Endothelial cell of hepatic sinusoid (primary cell): ENCODE results near the gene ALG6.

Source experiments
- in situ Hi-C: cut with HindIII; loops from 2 replicates; pipeline ENCODE4 v1.10.0; 2017; ENCODE audit warnings: low sequenced_read_pairs

Gene ALG6

DNA sequence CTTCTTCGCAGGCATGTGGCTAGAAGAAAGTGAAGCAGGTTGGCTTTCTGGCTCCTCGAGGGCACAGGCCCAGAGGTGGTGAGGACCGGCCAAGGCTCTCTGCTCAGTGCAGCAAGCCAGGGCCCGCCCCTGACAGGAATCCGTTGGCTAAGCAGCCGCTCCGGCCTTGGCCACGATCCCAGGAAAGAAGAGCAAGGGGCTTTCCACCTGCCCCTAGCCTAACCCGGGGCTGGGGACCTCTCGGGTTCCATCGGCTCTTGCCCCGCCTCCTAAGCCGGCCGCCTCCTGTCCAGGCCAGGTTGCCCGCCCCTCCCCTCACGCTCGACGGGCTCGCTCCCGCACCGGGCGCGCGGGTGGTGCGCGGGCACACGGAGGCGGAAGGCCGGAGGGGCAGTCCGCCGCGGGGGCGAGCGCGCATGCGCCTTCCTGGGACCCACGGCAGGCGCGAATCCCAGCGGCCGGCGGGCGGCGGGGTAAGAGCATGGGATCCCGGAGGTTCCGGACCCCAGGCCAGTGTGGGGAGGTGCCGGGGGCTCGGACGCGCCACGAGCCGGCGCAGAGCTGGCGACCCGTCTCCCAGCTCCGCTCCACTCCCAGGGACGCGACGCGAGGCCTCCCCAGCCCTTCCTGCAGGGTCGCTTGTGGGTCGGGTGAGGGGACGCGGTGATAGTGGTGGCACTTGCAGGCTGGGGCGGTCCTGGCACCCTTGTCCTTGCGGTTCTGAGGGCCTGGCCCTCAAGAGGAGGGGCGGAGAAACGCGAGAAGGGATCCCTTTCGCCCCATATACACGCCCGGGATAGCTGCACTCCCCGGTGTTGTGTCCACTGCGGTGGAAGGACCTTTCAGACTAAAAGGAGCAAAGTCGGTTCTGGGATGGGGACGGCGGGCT is at the start of gene ALG6:
ALG6 (plus strand) TSS at position 413 of the 889 bp plus-strand sequence. CDS start 3,351 bp downstream, outside the sequence.
- in situ Hi-C loops, result no loop called here

DNA sequence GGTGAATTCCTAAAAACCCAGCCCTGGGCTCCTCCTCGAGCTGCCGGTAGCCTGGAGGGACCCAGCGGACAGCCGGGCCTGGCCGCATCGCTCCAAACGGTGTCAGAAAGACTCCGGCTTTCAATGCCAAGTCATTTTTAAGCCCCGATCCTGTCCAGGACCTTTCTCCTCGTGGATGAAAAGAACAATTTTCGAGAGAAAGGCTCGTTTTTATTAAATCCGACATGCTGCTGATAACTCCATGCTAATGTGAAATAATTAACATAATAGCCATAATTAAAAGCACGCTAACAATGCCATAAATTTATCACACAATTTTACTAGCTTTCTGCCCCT is 49.6 kb upstream of the ALG6 start:
- in situ Hi-C loops, result no loop called here

DNA sequence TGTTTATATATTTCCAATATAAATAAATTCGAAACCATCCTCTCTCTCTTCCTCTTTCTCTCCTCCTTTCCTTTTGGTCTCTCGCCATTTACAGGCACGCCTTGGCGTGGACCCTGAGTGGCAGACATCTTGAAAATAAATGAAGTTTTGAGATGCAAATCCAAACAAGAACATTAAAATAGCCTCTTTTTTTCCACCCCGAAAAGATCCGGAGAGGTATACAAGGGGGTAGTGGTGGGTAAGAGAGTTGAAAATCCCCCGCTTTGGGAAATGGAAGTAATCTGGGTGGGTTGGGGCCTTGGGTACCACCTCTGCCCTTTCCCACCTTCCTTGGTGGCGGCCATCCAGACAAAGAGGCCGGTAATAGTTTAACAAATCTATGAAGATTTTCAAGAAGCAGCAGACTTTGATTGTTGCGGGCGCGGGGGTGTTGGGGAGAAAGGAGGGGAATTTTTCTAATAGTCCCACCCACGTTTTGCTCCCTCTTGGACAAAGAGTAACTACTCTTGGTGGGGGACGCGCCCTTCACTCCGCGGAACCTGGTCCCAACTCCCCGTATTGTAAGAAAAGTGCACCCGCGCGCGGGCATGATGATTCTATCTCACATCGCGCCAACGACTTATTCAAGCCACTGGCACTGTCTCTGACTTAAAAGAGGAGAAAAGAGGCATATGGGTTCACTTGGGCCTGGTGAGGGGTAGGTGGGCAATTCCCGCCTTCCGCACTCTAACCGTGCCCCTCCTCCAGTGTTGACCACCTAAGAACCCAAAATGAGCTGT is 49.0 kb upstream of the ALG6 start:
- in situ Hi-C loops, result no loop called here

DNA sequence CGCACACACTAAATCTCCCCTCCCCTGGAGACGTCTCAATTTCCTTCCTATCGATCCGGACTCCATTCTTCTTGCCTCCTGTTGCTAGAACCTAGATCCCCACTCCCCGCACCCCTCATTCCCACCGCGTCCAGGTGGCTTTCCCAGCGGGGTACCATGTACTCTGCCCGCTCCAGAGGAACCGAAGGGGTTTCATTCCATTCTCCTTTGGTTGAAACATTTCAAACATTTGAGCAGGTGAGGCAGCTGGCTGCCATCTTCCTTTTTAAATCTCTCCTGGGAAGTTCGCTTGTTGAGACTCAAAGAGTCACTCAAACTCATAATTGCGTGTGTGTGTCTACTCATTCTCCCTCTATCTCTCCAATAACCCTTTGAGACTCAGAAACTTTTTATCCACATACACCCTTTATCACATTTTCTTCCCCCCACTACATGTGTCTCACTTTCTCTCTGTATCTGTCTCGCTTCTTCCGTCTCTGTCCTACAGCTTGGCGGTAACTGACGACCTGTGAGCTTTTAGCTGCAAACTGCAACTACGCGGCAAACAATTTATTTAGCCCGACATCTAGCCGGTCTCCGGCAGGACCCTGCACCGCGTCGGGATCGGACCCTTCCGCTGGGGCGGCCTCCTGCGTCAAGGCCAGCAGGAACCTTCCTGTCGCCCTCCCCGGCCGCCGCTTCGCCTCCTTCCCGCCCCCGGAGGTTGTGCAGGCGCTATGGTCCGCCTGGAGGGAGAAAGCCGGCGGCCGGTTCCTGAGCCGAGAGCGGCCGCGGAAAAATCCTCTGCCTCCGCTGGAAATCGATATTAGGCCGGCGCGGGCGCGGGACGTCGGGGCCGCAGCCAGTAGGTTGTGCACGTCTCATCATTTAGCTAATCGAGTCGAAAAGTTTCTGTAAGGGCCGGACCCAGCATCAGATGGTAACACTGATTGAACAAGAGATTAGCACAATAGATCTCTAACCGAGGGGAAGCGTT is 48.1 kb upstream of the ALG6 start:
- in situ Hi-C loops, result no loop called here

DNA sequence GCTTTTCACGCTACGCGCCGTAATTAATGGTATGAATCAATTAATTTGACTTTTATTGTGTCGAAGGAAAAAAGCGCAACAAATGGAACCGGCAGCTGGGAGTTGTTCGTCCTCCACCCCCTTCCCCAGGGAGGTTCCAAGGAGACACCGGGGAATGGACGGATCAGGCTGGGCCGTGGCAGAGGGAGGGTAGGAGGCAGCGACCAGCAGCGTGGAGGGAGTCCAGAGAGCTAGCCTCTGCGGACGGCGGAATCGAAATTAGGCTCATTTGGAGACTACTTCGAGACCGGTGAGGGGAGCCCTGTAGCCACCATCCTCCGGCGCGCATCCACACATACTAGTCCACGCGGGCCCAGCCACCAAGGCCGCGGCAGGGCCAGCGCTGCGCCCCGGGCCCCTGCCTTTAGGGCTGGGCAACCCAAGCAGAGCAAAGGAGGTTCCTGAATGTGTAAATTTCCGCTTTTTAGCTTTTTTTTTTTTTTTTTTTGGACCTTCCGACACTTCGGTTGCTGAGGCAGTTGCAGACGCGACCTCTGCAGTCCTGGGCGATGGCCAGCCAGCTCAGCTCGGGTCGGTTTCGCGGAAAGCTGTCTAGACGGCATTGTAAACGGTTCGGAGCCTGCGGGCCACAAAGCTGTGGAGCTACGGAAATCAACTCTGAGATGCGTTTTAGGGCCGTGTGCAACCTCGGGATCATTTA is 47.3 kb upstream of the ALG6 start:
- in situ Hi-C loops, result no loop called here

DNA sequence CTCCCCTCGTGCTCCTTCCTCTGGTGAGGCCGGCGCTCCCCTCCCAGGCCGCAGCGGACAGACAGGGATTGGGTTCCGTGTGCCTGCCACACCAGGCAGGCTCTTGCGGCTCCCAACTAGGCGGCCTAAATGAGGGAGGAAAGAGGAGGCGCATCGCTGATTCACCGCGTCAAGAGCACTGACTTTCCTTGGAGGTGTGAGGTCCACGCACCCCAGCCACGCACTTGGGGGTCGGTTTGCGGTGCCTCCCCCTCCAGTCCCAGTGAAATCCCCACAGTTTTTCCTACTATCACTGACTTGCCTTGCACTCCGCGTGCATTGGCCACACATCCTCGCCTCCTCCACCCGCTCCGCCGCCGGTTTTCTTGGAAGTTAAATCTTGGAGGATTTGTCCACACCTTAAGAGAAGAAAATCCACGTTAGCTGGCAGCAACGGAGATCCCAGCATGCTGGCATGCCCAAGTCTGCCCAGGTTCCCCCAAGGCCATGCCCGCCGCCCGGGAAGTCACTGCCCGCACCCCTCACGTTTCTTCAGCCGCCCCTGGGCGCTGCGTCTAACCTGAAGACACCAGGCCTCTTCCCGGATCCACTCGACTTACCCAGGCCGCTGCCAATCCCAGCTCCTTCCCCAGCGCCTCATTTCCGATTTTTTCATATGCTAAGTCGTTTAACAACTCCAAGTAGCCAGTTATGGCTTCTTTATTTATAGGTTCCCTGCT is 46.2 kb upstream of the ALG6 start:
- in situ Hi-C loops, result no loop called here

DNA sequence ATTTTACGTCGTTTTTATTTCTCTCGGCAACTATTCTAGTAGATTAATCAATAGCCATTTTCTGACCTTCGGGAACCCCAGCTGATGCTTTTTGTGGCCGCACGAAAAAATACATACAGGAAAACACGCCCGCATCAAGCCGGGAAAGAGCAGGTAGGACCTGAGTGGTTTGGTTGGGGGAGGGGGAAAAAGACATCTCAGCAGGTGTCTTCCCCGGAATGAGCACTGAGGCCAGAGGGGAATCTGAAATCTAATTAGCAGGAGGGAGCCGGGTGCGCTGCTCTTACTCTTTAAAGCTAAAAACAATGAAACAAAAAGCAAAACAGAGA is 45.7 kb upstream of the ALG6 start:
- in situ Hi-C loops, result no loop called here

DNA sequence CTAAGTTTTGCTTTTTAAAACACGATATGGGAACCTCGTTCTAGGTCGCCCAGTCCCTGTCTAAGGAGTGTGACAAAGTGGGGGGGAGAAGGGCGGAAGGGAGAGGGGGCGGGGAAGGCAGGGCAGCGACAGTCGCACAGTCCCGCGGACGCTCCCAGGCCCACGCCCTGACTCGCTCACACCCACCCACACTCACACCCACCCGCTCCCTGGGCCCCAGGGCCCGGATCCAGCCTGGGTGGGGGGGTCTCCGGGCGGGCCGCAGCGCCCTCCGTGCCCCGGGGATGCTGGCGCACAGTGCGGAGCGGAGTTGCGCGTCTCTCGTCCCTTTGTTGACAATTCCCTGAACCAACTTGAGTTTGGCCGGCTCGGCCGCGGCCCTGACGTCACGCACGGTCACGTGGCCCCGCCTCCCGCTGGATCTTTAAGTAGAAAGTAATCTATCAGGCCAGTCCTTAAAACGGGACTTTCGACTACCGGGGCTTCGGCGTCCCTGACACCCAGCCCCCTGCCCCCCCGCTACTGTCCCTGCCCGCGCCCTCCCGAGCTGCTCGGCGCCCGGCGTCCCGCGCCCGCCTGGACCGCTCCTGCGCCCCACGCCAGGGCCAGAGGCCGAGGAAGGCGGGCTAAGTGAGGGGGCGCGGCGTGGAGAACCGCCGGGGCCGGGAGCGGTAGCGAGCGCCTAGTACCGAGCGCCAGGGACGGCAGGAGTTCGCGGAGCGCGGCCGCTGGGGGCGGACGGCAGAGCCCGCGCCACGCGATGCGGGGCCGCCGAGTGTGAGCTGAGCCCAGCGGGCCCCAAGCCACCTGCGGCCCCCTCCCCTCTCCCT is 45.1 kb upstream of the ALG6 start, which contains the start of gene FOXD3:
FOXD3 (plus strand) TSS at position 454 of the 830 bp plus-strand sequence. CDS start 492 bp downstream, outside the sequence.
- in situ Hi-C loops, result no loop called here

DNA sequence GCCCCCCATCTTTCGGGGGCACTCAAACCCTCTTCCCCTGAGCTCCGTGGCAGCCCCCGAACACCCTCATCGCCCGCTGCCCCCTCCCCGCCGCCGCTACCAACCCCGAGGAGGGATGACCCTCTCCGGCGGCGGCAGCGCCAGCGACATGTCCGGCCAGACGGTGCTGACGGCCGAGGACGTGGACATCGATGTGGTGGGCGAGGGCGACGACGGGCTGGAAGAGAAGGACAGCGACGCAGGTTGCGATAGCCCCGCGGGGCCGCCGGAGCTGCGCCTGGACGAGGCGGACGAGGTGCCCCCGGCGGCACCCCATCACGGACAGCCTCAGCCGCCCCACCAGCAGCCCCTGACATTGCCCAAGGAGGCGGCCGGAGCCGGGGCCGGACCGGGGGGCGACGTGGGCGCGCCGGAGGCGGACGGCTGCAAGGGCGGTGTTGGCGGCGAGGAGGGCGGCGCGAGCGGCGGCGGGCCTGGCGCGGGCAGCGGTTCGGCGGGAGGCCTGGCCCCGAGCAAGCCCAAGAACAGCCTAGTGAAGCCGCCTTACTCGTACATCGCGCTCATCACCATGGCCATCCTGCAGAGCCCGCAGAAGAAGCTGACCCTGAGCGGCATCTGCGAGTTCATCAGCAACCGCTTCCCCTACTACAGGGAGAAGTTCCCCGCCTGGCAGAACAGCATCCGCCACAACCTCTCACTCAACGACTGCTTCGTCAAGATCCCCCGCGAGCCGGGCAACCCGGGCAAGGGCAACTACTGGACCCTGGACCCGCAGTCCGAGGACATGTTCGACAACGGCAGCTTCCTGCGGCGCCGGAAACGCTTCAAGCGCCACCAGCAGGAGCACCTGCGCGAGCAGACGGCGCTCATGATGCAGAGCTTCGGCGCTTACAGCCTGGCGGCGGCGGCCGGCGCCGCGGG is 44.2 kb upstream of the ALG6 start:
- in situ Hi-C loops, result no loop called here

DNA sequence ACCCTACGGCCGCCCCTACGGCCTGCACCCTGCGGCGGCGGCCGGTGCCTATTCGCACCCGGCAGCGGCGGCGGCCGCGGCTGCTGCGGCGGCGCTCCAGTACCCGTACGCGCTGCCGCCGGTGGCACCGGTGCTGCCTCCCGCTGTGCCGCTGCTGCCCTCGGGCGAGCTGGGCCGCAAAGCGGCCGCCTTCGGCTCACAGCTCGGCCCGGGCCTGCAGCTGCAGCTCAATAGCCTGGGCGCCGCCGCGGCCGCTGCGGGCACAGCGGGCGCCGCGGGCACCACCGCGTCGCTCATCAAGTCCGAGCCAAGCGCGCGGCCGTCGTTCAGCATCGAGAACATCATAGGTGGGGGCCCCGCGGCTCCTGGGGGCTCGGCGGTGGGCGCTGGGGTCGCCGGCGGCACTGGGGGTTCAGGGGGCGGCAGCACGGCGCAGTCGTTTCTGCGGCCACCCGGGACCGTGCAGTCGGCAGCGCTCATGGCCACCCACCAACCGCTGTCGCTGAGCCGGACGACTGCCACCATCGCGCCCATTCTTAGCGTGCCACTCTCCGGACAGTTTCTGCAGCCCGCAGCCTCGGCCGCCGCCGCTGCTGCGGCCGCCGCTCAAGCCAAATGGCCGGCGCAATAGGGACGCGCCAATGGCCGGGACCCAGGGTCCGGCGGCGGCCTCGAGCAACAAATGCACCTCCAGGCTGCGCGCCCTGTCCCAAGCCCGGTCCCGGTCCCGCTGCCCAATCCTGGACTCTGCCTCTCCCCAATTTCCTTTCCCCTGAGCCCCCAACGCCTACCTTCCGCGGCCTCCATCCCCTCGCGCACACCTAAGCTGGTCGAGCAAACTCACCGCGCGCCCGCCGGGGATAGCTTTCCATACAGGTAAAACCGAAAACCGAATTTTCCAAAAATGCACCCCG is 43.3 kb upstream of the ALG6 start:
- in situ Hi-C loops, result no loop called here

DNA sequence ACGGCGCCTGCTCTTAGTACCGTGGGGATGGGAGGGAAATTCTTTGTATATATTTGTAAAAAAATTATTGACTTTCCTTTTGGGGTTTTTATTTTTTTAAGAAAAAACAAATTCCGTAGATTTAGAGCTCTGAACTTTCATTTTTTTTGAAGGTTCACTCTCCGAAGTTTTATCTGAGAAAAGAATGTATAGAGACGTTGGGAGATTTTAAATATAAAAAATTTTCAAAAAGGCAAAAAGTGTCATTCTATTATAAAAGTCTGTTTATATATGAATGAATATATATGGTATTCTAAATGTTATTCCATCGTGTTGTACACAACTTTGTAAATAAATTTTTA is 42.7 kb upstream of the ALG6 start:
- in situ Hi-C loops, result no loop called here

DNA sequence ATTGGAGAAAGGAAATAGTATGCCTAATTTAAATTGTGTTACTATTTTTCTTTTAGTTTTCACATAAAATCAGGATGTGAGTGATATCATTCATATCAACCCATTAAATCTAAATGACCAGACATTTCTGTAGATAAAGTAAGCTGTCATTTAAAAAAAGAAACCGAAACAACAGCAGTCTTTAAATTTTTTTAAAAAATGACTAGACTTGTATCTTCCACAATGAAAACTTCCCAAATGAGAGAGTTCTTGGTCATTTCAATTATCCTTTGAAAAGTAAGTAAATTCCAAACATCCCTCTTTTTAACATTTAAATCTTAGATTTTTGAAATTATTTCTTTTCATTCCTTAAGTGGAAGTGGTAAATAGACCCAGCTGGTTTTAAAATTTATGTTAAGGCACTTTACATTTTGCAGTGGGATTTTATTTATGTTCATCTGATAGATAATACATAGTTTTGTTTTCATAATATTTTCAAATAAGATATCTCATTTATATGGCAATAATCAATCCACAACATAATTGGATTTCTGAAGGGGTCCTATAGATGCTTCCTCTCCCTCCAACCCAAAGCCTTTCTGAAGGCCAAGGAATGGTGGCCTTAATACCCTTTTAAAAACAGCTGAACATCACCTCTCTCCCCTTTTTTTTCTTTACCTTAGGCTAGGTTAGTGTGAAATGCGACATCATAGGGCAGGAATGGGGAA is 42.0 kb upstream of the ALG6 start:
- in situ Hi-C loops, result no loop called here

DNA sequence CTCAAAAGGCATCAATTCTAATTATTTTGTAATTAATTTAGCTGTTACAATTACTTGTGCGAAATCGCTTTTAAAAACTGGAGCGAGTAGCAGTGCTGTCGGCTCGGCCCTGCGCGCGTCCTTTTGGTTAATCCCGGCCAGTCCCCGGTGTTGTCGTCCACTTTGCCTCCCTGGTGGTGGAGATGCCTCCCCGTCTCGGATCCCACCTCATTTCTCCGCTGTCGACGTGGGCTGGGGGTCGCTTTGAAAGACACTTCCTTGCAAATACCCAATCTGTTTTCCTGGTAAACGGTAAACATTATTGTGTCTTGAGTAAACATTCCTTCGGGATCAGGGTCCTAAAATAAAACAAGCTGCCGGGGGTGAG is 41.3 kb upstream of the ALG6 start:
- in situ Hi-C loops, result no loop called here

DNA sequence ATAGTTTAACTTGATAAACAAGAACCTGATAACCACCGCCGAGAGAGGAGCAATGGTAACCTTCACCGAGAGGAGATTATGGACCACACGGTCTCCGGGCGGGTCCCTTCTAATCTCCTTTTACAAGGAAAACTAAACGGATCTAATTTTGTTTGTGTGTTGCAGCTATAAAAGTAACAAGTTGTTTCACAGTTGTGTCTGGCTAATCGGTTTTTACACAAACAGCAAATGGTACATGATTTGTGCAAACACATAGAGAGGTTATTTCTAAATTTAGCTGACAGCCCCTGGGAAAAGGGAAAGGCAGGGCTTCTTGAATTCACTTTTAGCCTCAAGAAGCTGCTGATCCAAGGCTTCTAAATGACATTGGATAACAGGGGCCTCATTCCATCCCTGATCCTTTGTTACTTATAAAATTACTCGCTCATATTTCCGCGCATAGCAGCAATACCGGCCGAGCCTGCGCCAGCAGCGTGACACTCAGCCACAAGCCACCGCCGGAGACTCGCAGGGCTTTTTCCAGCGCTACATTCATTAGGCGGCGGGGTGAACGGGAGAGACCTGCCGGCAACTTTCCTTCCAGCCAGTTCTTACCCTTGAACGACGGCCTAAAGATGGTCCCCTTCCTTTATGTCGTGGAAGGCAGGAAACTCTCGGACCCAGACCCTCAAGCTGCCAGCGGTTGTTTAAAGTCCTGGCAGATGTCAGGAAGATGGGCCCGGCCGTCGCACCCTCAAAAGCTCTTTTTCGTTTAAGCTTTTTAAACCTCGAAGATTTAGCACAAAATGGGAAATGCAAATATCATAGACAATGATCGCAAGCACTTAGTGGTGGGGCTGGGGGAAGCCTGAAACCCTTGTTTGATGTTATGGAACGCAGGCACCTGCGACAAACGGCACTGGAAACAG is 40.7 kb upstream of the ALG6 start:
- in situ Hi-C loops, result no loop called here

DNA sequence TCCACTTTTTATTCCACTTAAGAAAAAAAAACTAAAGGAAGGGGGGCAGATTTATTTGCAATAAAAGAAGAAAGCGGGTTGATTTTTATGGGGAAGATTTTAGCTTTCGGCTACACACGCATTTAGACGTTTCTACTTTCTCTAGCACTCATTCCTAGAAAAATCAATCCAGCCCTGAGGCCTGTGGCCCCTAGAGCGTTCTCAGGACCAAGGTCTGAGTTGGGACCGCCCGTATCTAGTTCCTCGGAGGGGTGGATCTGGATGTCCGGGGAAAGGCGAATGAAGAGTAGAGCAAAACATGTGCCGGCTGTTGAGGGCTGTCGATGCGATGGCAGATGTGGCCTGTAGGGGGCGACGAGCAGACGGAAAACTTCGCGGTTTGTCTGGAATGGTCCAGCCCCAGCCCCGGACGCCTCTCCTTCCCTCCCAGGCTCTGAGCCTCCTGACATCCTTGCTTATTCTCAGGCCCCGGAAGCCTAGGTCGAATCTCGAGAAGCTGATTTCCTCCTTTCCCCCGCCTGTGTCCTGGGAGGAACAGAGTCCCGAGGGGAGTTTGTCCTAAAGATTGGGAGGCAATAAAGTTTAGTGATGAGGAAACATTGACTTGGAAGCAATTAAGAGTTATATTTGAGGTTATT is 39.9 kb upstream of the ALG6 start:
- in situ Hi-C loops, result no loop called here
